H1 (cell line): Measurements from ENCODE around the gene ABCF2.

Experiments
- FOSL1 ChIP-seq: IDR thresholded peaks from 2 replicates; pipeline ENCODE4 v1.6.1; 2011; ENCODE audit warnings: mild to moderate bottlenecking, low read depth, low read length, moderate library complexity; ENCODE audit not compliant: insufficient read depth
- JUN ChIP-seq: IDR thresholded peaks from 2 replicates; pipeline ENCODE4 v1.6.1; 2011; ENCODE audit warnings: low read depth, mild to moderate bottlenecking, improper control_type of control experiment, low read length
- KDM1A ChIP-seq: fragments of 200-600, 300-600 bp; sonication (generic); IDR thresholded peaks from 2 replicates; pipeline ENCODE4 v1.7.1; 2016; ENCODE audit warnings: mild to moderate bottlenecking, low read length, borderline replicate concordance
- NRF1 ChIP-seq: IDR thresholded peaks from 2 replicates; pipeline ENCODE4 v1.6.1; 2011; ENCODE audit warnings: mild to moderate bottlenecking, low read depth, low read length, improper control_type of control experiment
- POLR2A ChIP-seq, 2 experiments: IDR thresholded peaks; 1 replicate in 1 of 2; 2 replicates in 1 of 2; pipeline ENCODE4 v1.6.1; 2011; ENCODE audit warnings: low read depth in 2 of 2, low read length in 2 of 2, mild to moderate bottlenecking in 2 of 2; ENCODE audit errors: control extremely low read depth in 1 of 2
- POLR2AphosphoS5 ChIP-seq: IDR thresholded peaks from 2 replicates; pipeline ENCODE4 v1.6.1; 2011; ENCODE audit warnings: low read depth, low read length
- YY1 ChIP-seq: IDR thresholded peaks from 2 replicates; pipeline ENCODE4 v1.6.1; 2011; ENCODE audit warnings: low read depth, mild to moderate bottlenecking, low read length
- ZNF274 ChIP-seq: IDR thresholded peaks from 2 replicates; pipeline ENCODE4 v1.7.0; 2012; ENCODE audit warnings: low read length, borderline replicate concordance; ENCODE audit errors: extremely low read depth
- TF ChIP-seq, protein P1 (sequence below): IDR thresholded peaks from 2 replicates; pipeline ENCODE4 v1.6.1; 2012; ENCODE audit warnings: inconsistent platforms
- TF ChIP-seq, protein P2 (sequence below), 3 experiments: IDR thresholded peaks; 1 replicate in 2 of 3; 2 replicates in 1 of 3; pipeline versions ENCODE4 v1.5.1 to v1.6.1; 2011; ENCODE audit warnings: low read length in 3 of 3, mild to moderate bottlenecking in 3 of 3, inconsistent platforms in 2 of 3, low read depth in 1 of 3, moderate library complexity in 1 of 3; ENCODE audit not compliant: insufficient read depth in 1 of 3; ENCODE audit errors: control extremely low read depth in 1 of 3
- TF ChIP-seq, protein P3 (sequence below): IDR thresholded peaks from 2 replicates; pipeline ENCODE4 v1.6.1; 2012; ENCODE audit warnings: low read length, inconsistent platforms
- TF ChIP-seq, protein P4 (sequence below): IDR thresholded peaks from 2 replicates; pipeline ENCODE4 v1.6.1; 2011; ENCODE audit warnings: low read depth, mild to moderate bottlenecking, low read length; ENCODE audit not compliant: insufficient read depth

DNA sequence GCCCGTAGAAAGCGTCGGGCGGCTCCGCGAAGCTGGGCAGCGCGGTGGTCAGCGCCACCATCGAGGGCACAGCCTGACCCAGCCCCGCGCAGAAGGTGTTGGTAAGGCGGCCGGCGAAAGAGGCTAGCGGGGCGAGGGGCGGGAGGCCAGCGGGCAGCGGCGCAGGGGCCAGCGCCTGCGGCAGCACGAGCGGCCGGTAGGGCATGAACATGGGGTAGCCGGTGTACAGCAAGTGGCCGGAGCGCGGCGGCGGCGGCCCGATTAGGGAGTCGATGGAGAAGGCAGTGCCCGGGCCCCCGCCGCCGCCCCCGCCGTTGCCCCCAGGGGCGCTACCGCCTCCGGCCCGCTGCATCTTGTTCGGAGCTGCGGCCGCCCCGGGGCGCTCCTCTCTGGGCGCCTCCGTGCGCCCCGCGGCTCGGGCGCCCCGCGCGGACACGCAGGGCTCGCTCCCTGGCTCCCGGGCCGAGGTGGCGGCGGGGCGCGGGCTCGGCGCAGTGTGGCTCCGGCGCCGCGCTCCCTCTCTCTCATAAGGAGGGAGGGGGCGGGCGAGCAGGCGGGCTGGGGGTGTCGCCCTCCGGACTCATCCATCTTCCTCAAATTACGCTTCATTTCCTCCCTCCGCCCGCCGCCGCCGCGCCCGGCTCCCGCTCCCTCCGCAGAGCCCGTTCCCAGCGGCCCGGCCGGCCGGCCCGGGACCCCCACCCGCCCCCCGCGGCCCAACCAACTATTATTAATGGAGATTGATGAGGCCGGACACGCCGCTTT is 59.6 kb downstream of the ABCF2 start, which contains the start of gene GBX1:
- TF ChIP-seq, protein P1, sequence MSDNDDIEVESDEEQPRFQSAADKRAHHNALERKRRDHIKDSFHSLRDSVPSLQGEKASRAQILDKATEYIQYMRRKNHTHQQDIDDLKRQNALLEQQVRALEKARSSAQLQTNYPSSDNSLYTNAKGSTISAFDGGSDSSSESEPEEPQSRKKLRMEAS = no peak
- TF ChIP-seq POLR2A (IDR thresholded peaks at IDR 0.05; ENCODE audit: control extremely low read depth in 1 of 2, low read depth in 2 of 2, low read length in 2 of 2) (no peak), NRF1 (no peak), FOSL1 (no peak), ZNF274 (no peak), YY1 (no peak), KDM1A (no peak), POLR2AphosphoS5 (no peak), JUN (no peak)
- TF ChIP-seq, protein P2, sequence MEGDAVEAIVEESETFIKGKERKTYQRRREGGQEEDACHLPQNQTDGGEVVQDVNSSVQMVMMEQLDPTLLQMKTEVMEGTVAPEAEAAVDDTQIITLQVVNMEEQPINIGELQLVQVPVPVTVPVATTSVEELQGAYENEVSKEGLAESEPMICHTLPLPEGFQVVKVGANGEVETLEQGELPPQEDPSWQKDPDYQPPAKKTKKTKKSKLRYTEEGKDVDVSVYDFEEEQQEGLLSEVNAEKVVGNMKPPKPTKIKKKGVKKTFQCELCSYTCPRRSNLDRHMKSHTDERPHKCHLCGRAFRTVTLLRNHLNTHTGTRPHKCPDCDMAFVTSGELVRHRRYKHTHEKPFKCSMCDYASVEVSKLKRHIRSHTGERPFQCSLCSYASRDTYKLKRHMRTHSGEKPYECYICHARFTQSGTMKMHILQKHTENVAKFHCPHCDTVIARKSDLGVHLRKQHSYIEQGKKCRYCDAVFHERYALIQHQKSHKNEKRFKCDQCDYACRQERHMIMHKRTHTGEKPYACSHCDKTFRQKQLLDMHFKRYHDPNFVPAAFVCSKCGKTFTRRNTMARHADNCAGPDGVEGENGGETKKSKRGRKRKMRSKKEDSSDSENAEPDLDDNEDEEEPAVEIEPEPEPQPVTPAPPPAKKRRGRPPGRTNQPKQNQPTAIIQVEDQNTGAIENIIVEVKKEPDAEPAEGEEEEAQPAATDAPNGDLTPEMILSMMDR (IDR thresholded peaks at IDR 0.05; ENCODE audit: control extremely low read depth in 1 of 3, insufficient read depth in 1 of 3, low read depth in 1 of 3, low read length in 3 of 3) = peak in 2 of 3 experiments; percentile 1; a peak in 2 of 4 replicates
- TF ChIP-seq, protein P3, sequence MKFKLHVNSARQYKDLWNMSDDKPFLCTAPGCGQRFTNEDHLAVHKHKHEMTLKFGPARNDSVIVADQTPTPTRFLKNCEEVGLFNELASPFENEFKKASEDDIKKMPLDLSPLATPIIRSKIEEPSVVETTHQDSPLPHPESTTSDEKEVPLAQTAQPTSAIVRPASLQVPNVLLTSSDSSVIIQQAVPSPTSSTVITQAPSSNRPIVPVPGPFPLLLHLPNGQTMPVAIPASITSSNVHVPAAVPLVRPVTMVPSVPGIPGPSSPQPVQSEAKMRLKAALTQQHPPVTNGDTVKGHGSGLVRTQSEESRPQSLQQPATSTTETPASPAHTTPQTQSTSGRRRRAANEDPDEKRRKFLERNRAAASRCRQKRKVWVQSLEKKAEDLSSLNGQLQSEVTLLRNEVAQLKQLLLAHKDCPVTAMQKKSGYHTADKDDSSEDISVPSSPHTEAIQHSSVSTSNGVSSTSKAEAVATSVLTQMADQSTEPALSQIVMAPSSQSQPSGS = no peak
- TF ChIP-seq, protein P4, sequence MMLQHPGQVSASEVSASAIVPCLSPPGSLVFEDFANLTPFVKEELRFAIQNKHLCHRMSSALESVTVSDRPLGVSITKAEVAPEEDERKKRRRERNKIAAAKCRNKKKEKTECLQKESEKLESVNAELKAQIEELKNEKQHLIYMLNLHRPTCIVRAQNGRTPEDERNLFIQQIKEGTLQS = no peak
